Keratinocyte (primary cell): Measurements from ENCODE around the gene ANXA11. TPM values are rescaled to one million over a fixed set of nuclear protein-coding genes. Genes with fewer than 3 reads are reported as not detected.

Experiments used
- DNase-seq: peaks from one replicate; pipeline ENCODE4 v3.0.0-alpha.2; 2011; ENCODE audit warnings: low read depth, missing footprints, low spot score
- FAIRE-seq: peaks from 2 replicates; lab custom pipeline; 2011; peaks lifted over from hg19 to GRCh38; lab: Jason Lieb, UNC
- H2AFZ ChIP-seq: 2 replicates; pipeline ENCODE4 v1.6.0; 2012; ENCODE audit warnings: low read length, control low read depth, inconsistent platforms; ENCODE audit not compliant: control insufficient read depth
- H3K27ac ChIP-seq: 2 replicates; pipeline ENCODE4 v1.5.1; 2011; ENCODE audit warnings: low read length; ENCODE audit not compliant: control insufficient read depth, insufficient read depth
- H3K27me3 ChIP-seq: 3 replicates; pipeline ENCODE4 v1.6.0; 2011; ENCODE audit warnings: low read length; ENCODE audit not compliant: control insufficient read depth, insufficient read depth; ENCODE audit errors: extremely low read depth
- H3K36me3 ChIP-seq, 2 experiments: 2 replicates in 1 of 2; 3 replicates in 1 of 2; pipeline ENCODE4 v1.5.1; 2011; ENCODE audit warnings: low read length in 2 of 2, mild to moderate bottlenecking in 1 of 2; ENCODE audit not compliant: control insufficient read depth in 2 of 2, insufficient read depth in 2 of 2; ENCODE audit errors: extremely low read depth in 1 of 2
- H3K4me1 ChIP-seq: 3 replicates; pipeline ENCODE4 v1.5.1; 2011; ENCODE audit warnings: low read length; ENCODE audit not compliant: control insufficient read depth, insufficient read depth; ENCODE audit errors: extremely low read depth
- H3K4me2 ChIP-seq: 3 replicates; pipeline ENCODE4 v1.6.0; 2011; ENCODE audit warnings: low read depth, low read length; ENCODE audit not compliant: control insufficient read depth, insufficient read depth; ENCODE audit errors: extremely low read depth
- H3K4me3 ChIP-seq, 3 experiments: fragments of 200-600 bp in 1 of 3; sonication (generic) in 1 of 3; 2 replicates in 2 of 3; 3 replicates in 1 of 3; pipeline ENCODE4 v1.5.1; 2011 to 2016; ENCODE audit warnings: low read length in 3 of 3, mild to moderate bottlenecking in 3 of 3, control low read depth in 2 of 3, inconsistent platforms in 1 of 3, low read depth in 1 of 3, mixed read lengths in 1 of 3, mixed run types in 1 of 3, moderate library complexity in 1 of 3; ENCODE audit not compliant: control insufficient read depth in 2 of 3, insufficient read depth in 2 of 3; ENCODE audit errors: extremely low read depth in 1 of 3
- H3K79me2 ChIP-seq: 2 replicates; pipeline ENCODE4 v1.6.0; 2012; ENCODE audit warnings: low read length; ENCODE audit not compliant: control insufficient read depth, insufficient read depth
- H3K9ac ChIP-seq: 3 replicates; pipeline ENCODE4 v1.6.0; 2011; ENCODE audit warnings: low read length; ENCODE audit not compliant: control insufficient read depth, insufficient read depth; ENCODE audit errors: extremely low read depth
- H3K9me1 ChIP-seq: 3 replicates; pipeline ENCODE4 v1.6.0; 2011; ENCODE audit warnings: low read length; ENCODE audit not compliant: control insufficient read depth, insufficient read depth; ENCODE audit errors: extremely low read depth
- H3K9me3 ChIP-seq: 2 replicates; pipeline ENCODE4 v1.5.1; 2012; ENCODE audit warnings: low read depth, low read length; ENCODE audit not compliant: control insufficient read depth
- H4K20me1 ChIP-seq: 3 replicates; pipeline ENCODE4 v1.6.0; 2011; ENCODE audit warnings: low read length; ENCODE audit not compliant: control insufficient read depth, insufficient read depth; ENCODE audit errors: extremely low read depth
- CTCF ChIP-seq, 3 experiments: IDR thresholded peaks in 1 of 3; conservative IDR thresholded peaks in 1 of 3; optimal IDR thresholded peaks in 1 of 3; 2 replicates in 2 of 3; 3 replicates in 1 of 3; pipeline versions ENCODE3 to v1.5.1; 2011; ENCODE audit warnings: low read length in 3 of 3, mild to moderate bottlenecking in 3 of 3, moderate library complexity in 2 of 3, control low read depth in 1 of 3, inconsistent platforms in 1 of 3; ENCODE audit not compliant: insufficient read depth in 2 of 3; ENCODE audit errors: extremely low read depth in 1 of 3
- EZH2 ChIP-seq: IDR thresholded peaks from one replicate; pipeline ENCODE4 v1.6.1; 2012; ENCODE audit warnings: inconsistent platforms, mild to moderate bottlenecking, low read length, moderate library complexity
- dilution Hi-C: fragments of 300-500 bp; cut with MboI; formaldehyde crosslinking; loops from one replicate; pipeline ENCODE4 v1.7.0; 2020; ENCODE audit warnings: low sequenced_read_pairs; ENCODE audit not compliant: extremely low pct_ligation_motif_present
- polyA plus RNA-seq, 5 experiments: library from polyadenylated mRNA; depleted of rRNA in 3 of 5; stranded (reverse) in 3 of 5; stranded (forward) in 1 of 5; unstranded in 1 of 5; fragments of >200 nt; gene quantifications; 1 replicate in 1 of 5; 2 replicates in 3 of 5; 3 replicates in 1 of 5; pipeline versions ENCODE4 v1.2.1 to v1.2.3, GENCODE V29; 2011 to 2012; ENCODE audit warnings: missing spikeins in 2 of 5, low read depth in 1 of 5, low replicate concordance in 1 of 5

The ANXA11 gene
- polyA plus RNA-seq, 1 donor (not counting 4 experiments of a cell fraction or from before 2014, with no cell fraction given) = 97.9 TPM

GRCh38 chr10:80159166-80159873 lies 46.0 kb downstream of the ANXA11 start:
- peak overlapping the region; percentile 51 for H3K9ac ChIP-seq
- no peak for FAIRE-seq
- no peaks in the 10 kb centered on the region for H3K27me3 ChIP-seq
- H3K79me2 ChIP-seq = no peaks in the 10 kb centered on the region
- H3K27ac ChIP-seq = peak overlapping the region; percentile 70
- TF ChIP-seq EZH2 (no peak), CTCF (optimal IDR thresholded peaks at IDR 0.05 in 1 of 3, IDR thresholded peaks at IDR 0.05 in 1 of 3, conservative IDR thresholded peaks at IDR 0.05 in 1 of 3; ENCODE audit: extremely low read depth in 1 of 3, insufficient read depth in 2 of 3, low read length in 3 of 3) (no peak)
- DNase-seq = no peak
- H4K20me1 ChIP-seq = peaks cover 2% of the 10 kb centered on the region
- peaks cover 41% of the 10 kb centered on the region in 2 experiments for H3K36me3 ChIP-seq
- peaks cover 62% of the 10 kb centered on the region for H3K4me1 ChIP-seq
- no peak overlapping the region for H2AFZ ChIP-seq
- peaks cover 10% of the 10 kb centered on the region for H3K9me1 ChIP-seq
- H3K4me2 ChIP-seq = peak overlapping the region; percentile 69
- dilution Hi-C loops = no loop called here
- H3K9me3 ChIP-seq = no peaks in the 10 kb centered on the region
- no peak overlapping the region for H3K4me3 ChIP-seq

GRCh38 chr10:80158598-80159127 lies 46.7 kb downstream of the ANXA11 start:
- H3K27ac ChIP-seq = peak overlapping the region; percentile 70
- peaks cover 57% of the 10 kb centered on the region for H3K4me1 ChIP-seq
- H3K9ac ChIP-seq = peak overlapping the region; percentile 51
- H3K9me3 ChIP-seq = no peaks in the 10 kb centered on the region
- dilution Hi-C loops = no loop called here
- FAIRE-seq (peak; percentile 96), DNase-seq (peak; percentile 89)
- no peak overlapping the region for H2AFZ ChIP-seq
- H4K20me1 ChIP-seq = peaks cover 3% of the 10 kb centered on the region
- H3K4me3 ChIP-seq = no peak overlapping the region
- no peaks in the 10 kb centered on the region for H3K27me3 ChIP-seq
- peaks cover 36 to 41% of the 10 kb centered on the region in 2 experiments for H3K36me3 ChIP-seq
- no peak for TF ChIP-seq EZH2
- no peak for TF ChIP-seq CTCF (optimal IDR thresholded peaks at IDR 0.05 in 1 of 3, IDR thresholded peaks at IDR 0.05 in 1 of 3, conservative IDR thresholded peaks at IDR 0.05 in 1 of 3; ENCODE audit: extremely low read depth in 1 of 3, insufficient read depth in 2 of 3, low read length in 3 of 3)
- no peaks in the 10 kb centered on the region for H3K79me2 ChIP-seq
- peaks cover 10% of the 10 kb centered on the region for H3K9me1 ChIP-seq
- H3K4me2 ChIP-seq = peak overlapping the region; percentile 69
